Activated CD8-positive, alpha-beta memory T cell treated with anti-CD3 and anti-CD28 coated beads, Interleukin-2, amount 50 U/mL, for 1 hour (primary cell): Measurements from ENCODE around the gene COL6A3.

Experiments
- DNase-seq: peaks from one replicate; pipeline ENCODE4 v3.0.0-alpha.2; 2020; ENCODE audit errors: extremely low read depth

The COL6A3 gene

GRCh38 chr2:237345891-237346640 is 67.9 kb downstream of the COL6A3 start:
- no peak for DNase-seq

DNA sequence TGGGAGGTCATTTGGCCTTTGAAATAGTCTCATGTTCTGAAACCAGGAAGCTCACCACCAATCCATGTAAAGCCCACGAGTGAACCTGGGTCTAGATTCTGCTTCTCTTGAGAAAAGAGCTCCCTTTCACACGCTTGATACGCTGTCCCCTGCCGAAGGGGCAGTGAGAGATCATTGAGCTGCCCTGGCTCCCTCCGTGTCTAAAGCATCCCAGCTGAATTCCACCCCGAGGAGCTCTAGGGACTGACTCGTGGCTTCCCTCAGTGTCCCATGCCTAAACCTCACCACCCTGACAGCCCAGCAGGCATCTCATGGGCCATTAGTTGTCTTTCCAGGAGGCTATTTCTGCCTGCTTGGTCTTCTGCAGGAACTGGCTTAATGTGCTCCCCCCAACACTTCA is 68.6 kb downstream of the COL6A3 start:
- DNase-seq: no peak

- DNase-seq: no peak
Observed at GRCh38 chr2:237344942-237345341, 69.0 kb downstream of the COL6A3 start.

GRCh38 chr2:237343993-237344392 is 70.0 kb downstream of the COL6A3 start:
- no peak for DNase-seq

DNA sequence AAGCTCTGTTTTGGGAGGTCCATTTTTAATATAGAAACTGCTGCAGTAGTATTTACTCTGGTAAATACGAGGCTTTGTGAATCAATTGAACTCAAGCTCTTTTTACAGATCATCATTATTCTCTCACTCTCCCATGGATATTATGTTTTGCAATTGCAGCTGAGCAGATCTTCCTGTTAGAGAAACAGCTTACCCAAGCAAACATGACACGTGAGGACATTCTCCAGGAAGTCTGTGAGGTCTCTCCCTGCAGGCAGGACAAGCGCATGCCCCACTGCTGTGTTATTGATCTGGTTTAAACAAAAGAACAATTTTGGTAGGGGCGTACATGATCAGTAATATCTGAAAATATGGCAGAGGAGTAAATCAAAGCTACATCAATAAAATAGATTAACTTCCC is 72.1 kb downstream of the COL6A3 start:
- DNase-seq: no peak

DNA sequence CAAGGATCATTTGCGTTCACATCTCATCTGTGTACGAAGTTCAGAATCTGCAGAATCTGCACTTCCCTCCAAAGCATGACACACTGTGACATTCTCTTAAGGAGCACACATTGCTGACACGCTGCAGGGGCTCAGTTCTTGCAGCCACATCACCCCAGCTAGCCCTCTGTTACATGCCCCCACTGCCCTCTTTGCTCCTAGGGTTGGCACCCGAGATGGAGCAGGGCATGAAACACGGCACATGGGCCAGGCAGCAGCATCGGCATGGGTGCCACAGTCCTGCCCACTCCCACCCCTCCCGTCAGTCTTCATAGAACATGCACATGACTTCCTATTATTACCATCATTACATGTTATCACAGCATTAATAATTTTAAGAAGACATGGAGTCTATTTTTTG is 76.4 kb downstream of the COL6A3 start:
- DNase-seq: no peak

DNA sequence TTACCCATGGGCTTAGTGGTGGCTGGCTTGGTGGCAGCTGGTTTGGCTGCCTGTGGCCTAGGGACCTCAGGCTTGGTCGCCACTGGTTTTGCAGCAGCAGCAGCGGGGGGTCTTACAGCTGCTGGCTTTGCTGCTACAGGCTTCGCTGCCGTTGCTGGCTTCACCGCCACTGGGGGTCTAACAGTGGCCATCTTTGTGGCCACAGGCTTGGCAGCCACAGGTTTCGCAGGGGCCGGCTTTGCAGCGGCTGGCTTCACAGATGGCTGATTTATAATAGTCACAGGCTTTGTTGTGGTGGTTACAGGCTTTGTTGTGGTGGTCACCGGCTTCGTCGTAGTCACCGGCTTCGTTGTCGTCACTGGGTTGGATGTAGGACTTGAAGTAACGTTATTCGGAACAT is 77.8 kb downstream of the COL6A3 start:
- DNase-seq: no peak

GRCh38 chr2:237333748-237334147 is 80.2 kb downstream of the COL6A3 start:
- no peak for DNase-seq

GRCh38 chr2:237330541-237330940 is 83.4 kb downstream of the COL6A3 start:
- DNase-seq: no peak

GRCh38 chr2:237327175-237327950 is 86.6 kb downstream of the COL6A3 start:
- no peak for DNase-seq

- DNase-seq: no peak
Observed at GRCh38 chr2:237326266-237327171, 87.4 kb downstream of the COL6A3 start.

GRCh38 chr2:237324837-237325236 is 89.1 kb downstream of the COL6A3 start:
- DNase-seq: no peak

- no peak for DNase-seq
Observed at GRCh38 chr2:237324405-237324831, 89.5 kb downstream of the COL6A3 start.

- no peak for DNase-seq
Observed at GRCh38 chr2:237323656-237324055, 90.3 kb downstream of the COL6A3 start.

DNA sequence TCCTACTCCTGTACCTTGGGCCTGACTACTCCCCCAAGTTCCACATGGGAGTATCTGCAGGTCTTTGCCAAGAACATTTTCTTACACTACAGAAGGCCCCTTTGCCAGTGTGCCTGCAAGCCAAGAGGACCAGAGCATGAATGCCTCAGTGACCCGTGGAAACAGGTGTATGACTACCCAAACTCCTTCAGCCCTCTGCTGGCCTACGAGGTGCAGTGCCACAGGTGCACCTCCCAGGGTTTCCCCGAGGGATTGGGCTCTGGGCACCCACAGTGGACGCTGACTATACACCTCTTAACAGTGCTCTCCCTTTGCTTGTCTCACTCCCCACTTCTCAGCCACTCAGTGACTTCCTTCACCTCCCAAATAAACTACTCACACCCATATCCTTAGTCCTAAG is 91.4 kb downstream of the COL6A3 start:
- DNase-seq: no peak

DNA sequence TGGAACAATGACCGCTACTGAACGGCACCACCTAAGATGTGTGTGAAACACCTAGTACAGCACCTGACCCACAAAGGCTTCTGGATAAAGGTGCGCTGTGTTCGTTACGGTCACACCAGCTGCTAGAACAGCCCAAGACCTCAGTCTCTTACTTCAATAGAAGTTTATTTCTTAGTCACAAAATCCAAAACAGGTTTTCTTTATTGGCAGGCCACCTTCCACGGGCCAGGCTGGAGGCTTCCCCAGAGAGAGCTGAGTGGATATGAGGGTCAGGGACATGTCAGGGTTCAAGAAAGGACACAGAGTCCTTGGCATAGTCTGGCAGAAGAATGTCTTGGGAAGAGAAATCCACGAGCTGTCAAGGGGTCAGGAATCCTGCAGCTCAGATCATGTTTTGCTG is 92.2 kb downstream of the COL6A3 start:
- DNase-seq: no peak

GRCh38 chr2:237320801-237321560 is 93.0 kb downstream of the COL6A3 start:
- no peak for DNase-seq

- no peak for DNase-seq
Observed at GRCh38 chr2:237319887-237320286, 94.1 kb downstream of the COL6A3 start.

DNA sequence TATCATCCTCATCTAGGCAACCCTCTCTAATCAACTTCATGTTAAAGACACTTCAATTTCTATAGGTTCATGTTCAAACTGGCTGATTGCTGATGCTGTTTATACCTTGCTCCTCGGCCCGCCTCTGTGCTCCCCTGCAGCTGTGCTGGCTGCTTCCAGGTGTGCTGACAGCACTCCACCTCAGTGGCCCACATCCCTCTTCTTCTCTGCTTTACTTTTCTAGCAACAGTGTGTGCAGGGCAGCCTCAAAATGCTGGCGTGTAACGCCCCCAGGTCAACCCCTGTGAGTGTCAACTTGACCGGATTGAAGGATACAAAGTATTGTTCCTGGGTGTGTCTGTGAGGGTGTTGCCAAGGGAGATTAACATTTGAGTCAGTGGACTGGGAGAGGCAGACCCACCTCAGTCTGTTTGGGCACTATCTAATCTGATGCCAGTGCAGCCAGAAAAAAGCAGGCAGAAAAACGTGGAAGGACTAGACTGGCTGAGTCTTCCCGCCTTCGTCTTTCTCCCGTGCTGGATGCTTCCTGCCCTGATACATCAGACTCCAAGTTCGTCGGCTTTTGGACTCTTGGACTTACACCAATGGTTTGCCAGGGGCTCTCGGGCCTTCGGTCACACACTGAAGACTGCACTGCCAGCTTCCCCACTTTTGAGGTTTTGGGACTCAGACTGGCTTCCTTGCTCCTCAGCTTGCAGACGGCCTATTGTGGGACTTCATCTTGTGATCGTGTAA is 94.7 kb downstream of the COL6A3 start:
- no peak for DNase-seq

DNA sequence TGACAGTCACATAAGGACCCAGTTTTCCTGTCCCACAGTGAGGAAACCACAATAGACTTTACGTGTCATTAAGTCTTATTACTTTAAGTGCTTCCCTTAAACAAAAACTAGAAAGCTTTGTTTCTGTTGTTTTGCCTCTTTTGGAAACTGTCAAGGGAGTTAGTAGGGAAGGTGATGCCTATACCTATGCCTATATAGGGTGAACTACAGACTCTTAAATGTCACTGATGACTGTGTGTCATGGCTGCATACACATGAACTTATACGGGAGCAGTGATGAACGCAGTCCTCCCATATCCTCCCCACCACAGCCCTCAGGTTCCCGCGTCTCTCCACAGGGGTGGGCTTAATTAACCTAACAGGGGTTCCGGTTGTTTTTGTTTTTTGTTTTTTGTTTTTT is 97.6 kb downstream of the COL6A3 start:
- DNase-seq: no peak

DNA sequence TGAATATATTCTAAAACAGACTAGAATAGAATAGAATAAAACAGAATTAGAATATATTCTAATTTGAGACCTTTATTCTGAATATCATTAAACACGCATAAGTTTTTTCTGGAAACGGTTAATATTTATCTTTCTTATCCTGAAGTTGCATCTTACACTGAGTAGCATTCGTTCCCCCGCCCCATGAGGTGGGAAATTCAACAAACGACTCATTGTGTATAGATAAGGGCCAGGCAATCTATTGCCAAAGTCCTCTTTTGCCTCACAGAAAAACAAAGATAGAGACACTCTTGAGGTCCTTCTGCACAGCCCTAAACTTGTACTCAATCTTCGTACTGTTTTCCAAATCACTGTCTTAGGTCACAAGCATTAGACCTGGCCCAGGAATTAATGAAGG is 98.1 kb downstream of the COL6A3 start:
- DNase-seq: no peak
